HT1080 (cell line): ENCODE results near the gene BMP6. TPM values are rescaled to one million over a fixed set of nuclear protein-coding genes. Genes with fewer than 3 reads are reported as not detected.

ENCODE experiments used
- DNase-seq: peaks from one replicate; pipeline ENCODE4 v3.0.0-alpha.2; 2015; ENCODE audit warnings: low read depth
- total RNA-seq: library from RNA; depleted of rRNA; stranded (reverse); fragments of >200 nt; shearing (Covaris generic); gene quantifications from 2 replicates; pipeline ENCODE4 v1.2.3, GENCODE V29; 2014

BMP6 gene
- total RNA-seq, 1 experiment from 2014 or later, result 4.0 TPM

DNA sequence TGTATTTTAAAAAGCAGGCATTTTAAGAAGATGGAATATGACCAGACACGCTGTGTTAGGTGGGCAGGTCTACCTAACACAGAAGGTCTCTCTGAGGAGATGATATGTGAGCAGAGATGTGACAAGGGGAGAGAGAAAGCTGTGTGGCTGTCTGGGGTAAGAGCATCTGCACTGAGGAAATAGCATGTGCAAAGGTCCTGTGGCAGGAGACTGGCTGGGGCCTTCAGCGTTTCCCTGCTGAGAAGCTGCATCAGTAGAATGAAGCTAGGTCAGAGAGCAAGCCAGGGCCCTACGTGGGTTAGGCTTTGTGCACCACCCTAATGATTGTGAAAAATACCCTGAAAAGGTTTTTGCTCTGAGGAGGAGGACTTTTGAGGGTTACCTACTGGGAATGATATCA lies 97.7 kb downstream of the BMP6 start:
- DNase-seq, result no peak

DNA sequence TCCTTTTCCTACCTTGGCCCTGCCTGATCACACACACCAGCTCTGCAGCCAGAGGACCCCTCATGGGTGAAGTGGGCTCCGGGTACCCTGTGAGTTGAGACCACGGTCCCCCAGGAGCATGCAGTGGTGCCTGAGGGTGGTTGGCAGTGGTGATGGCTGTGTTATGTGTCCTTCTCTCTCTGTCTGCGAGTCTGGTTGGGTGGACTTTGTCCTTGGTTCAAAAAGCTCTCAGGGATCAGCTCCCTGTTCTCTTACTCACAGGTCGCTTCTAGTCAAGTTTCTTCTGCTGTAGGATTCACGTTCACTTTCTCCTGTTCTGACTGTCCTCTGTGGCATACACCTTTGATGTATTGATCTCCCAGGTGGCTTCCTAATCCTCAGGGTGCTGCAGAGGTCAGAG lies 100.1 kb downstream of the BMP6 start:
- no peak for DNase-seq

DNA sequence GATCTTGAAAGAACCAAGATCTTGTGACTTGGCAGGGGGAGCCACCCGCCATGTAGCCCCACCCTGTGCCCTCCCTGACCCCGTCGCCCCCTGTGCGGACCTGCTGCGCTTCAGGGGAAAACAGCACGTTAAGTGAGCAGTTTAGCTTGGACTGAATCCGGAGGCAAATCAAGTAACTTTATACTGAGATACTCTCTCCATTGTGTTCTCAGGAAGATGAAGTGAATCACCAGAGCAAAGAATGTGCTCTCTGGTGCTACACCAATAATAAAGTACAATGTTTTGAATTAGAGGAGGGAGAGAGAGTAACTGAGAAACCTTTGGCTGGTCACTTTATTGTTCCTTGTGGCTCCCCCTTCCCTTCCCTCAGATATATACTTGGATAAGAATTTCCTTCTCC lies 101.2 kb downstream of the BMP6 start:
- DNase-seq, result peak; percentile 42

DNA sequence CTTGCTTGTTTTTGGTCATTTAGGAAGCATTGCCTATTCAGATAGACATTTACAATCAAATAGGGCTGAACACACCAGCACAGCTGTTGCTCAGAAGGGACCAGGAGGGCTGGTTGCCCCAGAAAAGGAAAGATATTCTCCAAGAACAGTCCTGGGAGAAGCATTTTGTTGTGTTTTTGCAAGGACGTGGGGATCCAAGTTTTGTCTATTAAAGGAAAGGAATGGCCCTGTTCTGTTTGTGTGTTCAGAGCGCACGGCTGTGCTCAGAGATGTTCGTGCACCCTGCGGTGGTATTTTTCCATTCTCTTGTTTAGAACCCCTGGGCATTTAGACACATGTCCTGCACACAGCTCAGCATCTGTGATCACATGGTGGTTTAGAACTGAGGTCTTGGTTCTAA lies 102.2 kb downstream of the BMP6 start:
- DNase-seq, result no peak

GRCh38 chr6:7832904-7833750 lies 107.2 kb downstream of the BMP6 start:
- DNase-seq, result no peak

GRCh38 chr6:7833751-7834070 lies 107.8 kb downstream of the BMP6 start:
- DNase-seq, result no peak

GRCh38 chr6:7836371-7837026 lies 110.6 kb downstream of the BMP6 start:
- no peak for DNase-seq

DNA sequence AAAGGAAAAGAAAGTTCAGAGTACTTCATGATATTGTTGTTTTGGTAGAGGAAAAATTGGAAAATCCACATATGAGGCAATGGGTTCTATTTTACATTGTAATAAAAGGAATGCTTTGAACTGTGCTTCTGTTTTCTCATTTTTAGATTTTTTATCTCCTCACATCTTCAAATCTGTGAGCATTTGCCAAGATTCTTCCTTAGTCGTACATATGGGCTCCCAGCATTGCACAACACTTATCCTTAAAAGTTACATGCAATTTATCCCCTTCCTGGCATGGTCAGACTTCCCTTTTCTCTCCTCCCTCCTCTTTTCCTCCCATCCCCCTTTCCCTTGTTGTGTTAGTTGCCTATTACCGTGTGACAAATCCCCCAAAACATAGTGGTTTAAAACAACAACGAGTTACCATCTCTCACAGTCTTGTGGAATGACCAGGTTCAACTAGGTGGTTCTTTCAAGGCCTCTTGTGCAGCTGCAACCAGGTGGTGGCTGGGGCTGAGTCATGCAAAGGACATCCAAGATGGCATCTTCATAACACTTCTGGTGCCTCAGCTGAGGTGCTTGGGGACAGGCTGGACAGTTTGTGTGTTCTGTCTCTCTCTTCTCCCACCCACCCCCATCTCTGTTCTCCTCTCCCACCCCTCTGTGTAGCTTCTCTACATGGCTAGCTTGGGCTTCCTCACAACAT lies 116.0 kb downstream of the BMP6 start:
- DNase-seq, result no peak

- DNase-seq, result no peak
Observed at GRCh38 chr6:7846966-7847818, 121.3 kb downstream of the BMP6 start.

GRCh38 chr6:7848229-7848628 lies 122.3 kb downstream of the BMP6 start:
- DNase-seq, result no peak

- DNase-seq, result no peak
Observed at GRCh38 chr6:7851780-7852179, 125.9 kb downstream of the BMP6 start.

DNA sequence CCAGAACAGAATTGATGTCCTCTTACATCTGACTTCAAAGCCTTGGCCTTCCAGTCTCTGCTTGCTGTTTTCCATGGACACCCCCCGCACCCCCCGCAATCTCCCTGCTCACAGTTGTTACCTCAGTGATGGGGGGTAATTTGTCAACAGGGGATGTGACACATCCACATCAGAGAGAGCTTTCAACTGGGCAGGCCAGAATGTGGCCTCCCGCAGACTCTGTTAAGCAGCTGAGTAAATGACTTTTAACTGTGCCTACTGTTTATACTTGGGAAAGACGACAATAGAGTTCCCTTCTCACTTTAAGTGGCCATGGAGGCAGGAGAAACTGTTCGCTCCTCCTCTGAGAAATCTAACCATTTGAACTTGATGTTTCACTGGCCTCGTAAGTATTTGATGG lies 133.7 kb downstream of the BMP6 start:
- no peak for DNase-seq

GRCh38 chr6:7865781-7866180 lies 139.9 kb downstream of the BMP6 start:
- no peak for DNase-seq

DNA sequence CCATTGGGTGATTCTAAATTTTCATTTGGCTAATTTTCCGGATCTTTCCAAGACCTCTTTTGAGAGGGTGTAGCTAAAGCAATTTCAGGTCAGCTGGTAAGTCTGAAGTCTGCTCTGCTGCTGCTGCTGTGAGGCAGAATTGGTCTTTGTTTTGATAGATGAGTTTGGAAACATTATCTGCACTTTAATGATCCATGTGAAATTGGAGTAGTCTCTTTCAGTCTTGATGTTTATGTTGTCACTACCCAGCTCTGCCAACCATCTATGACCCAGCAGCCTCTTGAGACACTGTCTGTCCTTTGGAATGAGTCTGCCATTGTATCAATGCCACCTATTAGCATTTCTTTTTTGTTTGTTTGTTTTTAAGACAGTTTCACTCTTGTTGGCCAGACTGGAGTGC lies 140.6 kb downstream of the BMP6 start:
- DNase-seq, result no peak

- DNase-seq, result no peak
Observed at GRCh38 chr6:7868926-7869325, 143.0 kb downstream of the BMP6 start.

GRCh38 chr6:7878401-7878964 lies 152.6 kb downstream of the BMP6 start:
- DNase-seq, result no peak

- DNase-seq, result no peak
Observed at GRCh38 chr6:7879043-7879442, 153.1 kb downstream of the BMP6 start.

DNA sequence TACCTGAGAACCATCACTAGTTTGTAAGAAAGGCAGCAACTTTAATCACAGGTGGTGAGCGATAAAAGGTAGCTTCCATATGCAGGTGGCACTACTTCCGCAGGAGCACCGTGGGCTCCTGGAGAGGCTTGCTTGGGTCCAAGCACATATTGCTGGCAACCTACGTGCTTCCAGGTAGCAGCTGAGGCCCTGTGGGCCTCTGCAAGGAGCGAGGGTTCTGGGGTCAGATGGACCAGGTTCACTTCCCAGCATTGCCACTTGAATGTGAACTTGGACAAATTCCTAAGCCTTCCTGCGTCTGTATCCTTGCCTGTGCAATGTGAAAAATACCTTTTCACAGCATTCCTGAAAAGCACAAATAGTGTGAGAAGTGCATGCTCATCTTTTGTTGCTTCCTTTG lies 153.7 kb downstream of the BMP6 start:
- no peak for DNase-seq

GRCh38 chr6:7879980-7880717 lies 154.2 kb downstream of the BMP6 start:
- DNase-seq, result no peak

GRCh38 chr6:7880718-7881107 lies 154.8 kb downstream of the BMP6 start:
- no peak for DNase-seq
